Metanephros (tissue), 2 donors: ENCODE results near the gene TP53TG3D. TPM values are rescaled to one million over a fixed set of nuclear protein-coding genes. Genes with fewer than 3 reads are reported as not detected.

Experiments
- small RNA-seq: library from RNA; depleted of rRNA; stranded (forward); fragments of <200 nt; gene quantifications from one replicate; pipeline ENCODE3, GENCODE V24; 2014; ENCODE audit warnings: low replicate concordance
- total RNA-seq: library from RNA; depleted of rRNA; stranded (reverse); fragments of >200 nt; gene quantifications from one replicate; pipeline ENCODE4 v1.2.3, GENCODE V29; 2014

TP53TG3D gene
- not detected for total RNA-seq

GRCh38 chr16:32252986-32253385 lies at the start of gene TP53TG3D:
TSS of gene TP53TG3D (plus strand) at chr16:32253286. CDS start at chr16:32253354, 68 bp downstream.

Small RNA genes lying within 50 kb of the gene (small RNA-seq; reads per million reads assigned to genes)
- not detected for gene AC133485.1
- not detected for gene AC140878.1
